ENCODE measurements around the gene CARD9.

GRCh38 chr9:136358016-136358415 is 15.5 kb downstream of the CARD9 start:
- TF ChIP-seq CTCF (IDR thresholded peaks at IDR 0.05) (no peak), EP300 (IDR thresholded peaks at IDR 0.05; ENCODE audit: low read depth) (no peak), POLR2AphosphoS5 (IDR thresholded peaks at IDR 0.05) (no peak), POLR2A (IDR thresholded peaks at IDR 0.05) (no peak)

Measured in transverse colon (tissue), 4 donors.